CD4-positive, alpha-beta memory T cell (primary cell): ENCODE results near the gene NET1. TPM values are rescaled to one million over a fixed set of nuclear protein-coding genes. Genes with fewer than 3 reads are reported as not detected.

Source experiments
- CTCF ChIA-PET: fragments of 350-600 bp; sonication (Branson Sonifier 250); formaldehyde crosslinking; loops from one replicate; lab custom pipeline; 2021; ENCODE audit warnings: inconsistent platforms; ENCODE audit not compliant: partially characterized antibody; lab: Charles Lee
- POLR2A ChIA-PET: fragments of 350-600 bp; sonication (Branson Sonifier 250); formaldehyde crosslinking; loops from one replicate; lab custom pipeline; 2021; ENCODE audit not compliant: partially characterized antibody; lab: Charles Lee
- DNase-seq, 5 donors: peaks; one replicate each; pipeline versions ENCODE4 v3.0.0 to v3.0.0-alpha.2; 2020 to 2022; ENCODE audit warnings: mixed read lengths in 1 of 5
- H3K27ac ChIP-seq: one replicate; pipeline ENCODE4 v1.7.0; 2013; ENCODE audit warnings: low read depth, low read length
- H3K27me3 ChIP-seq: 2 replicates; pipeline ENCODE4 v1.7.0; 2013; ENCODE audit warnings: mild to moderate bottlenecking, low read length, moderate library complexity; ENCODE audit not compliant: insufficient read depth
- H3K36me3 ChIP-seq: 2 replicates; pipeline ENCODE4 v1.7.0; 2013; ENCODE audit warnings: mild to moderate bottlenecking, low read length, moderate library complexity; ENCODE audit not compliant: insufficient read depth
- H3K4me1 ChIP-seq: 2 replicates; pipeline ENCODE4 v1.7.0; 2013; ENCODE audit warnings: mild to moderate bottlenecking, low read length, moderate library complexity; ENCODE audit not compliant: insufficient read depth
- H3K4me3 ChIP-seq, 2 donors: one replicate each; pipeline ENCODE4 v1.7.0; 2013; ENCODE audit warnings: low read length in 2 of 2, mild to moderate bottlenecking in 1 of 2
- H3K9me3 ChIP-seq, 2 donors: one replicate each; pipeline ENCODE4 v1.7.0; 2013; ENCODE audit warnings: low read length in 2 of 2, control low read depth in 1 of 2; ENCODE audit not compliant: control insufficient read depth in 1 of 2
- H3K27ac Mint-ChIP-seq, 7 donors: one replicate each; pipeline ENCODE4 v1.8.0; 2020 to 2021; ENCODE audit warnings: mixed read lengths in 7 of 7, mild to moderate bottlenecking in 6 of 7, inconsistent platforms in 3 of 7, moderate library complexity in 3 of 7
- H3K27me3 Mint-ChIP-seq, 2 donors: one replicate each; pipeline ENCODE4 v1.8.0; 2020 to 2021; ENCODE audit warnings: mixed read lengths in 2 of 2
- H3K36me3 Mint-ChIP-seq, 2 donors: one replicate each; pipeline ENCODE4 v1.8.0; 2020 to 2021; ENCODE audit warnings: mixed read lengths in 2 of 2, inconsistent platforms in 1 of 2, mild to moderate bottlenecking in 1 of 2
- H3K4me1 Mint-ChIP-seq, 4 donors: one replicate each; pipeline ENCODE4 v1.8.0; 2020 to 2021; ENCODE audit warnings: mixed read lengths in 4 of 4, mild to moderate bottlenecking in 1 of 4
- H3K4me3 Mint-ChIP-seq, 8 donors: one replicate each; pipeline ENCODE4 v1.8.0; 2020 to 2021; ENCODE audit warnings: mixed read lengths in 8 of 8, mild to moderate bottlenecking in 7 of 8, moderate library complexity in 6 of 8, inconsistent platforms in 3 of 8
- H3K9me3 Mint-ChIP-seq, 8 donors: one replicate each; pipeline ENCODE4 v1.8.0; 2020 to 2021; ENCODE audit warnings: mixed read lengths in 8 of 8, mild to moderate bottlenecking in 5 of 8, inconsistent platforms in 3 of 8, moderate library complexity in 1 of 8
- intact Hi-C: fragments of 100-400 bp; cut with micrococcal nuclease; formaldehyde crosslinking; loops from one replicate; pipeline ENCODE4 v1.15.1; 2023
- polyA plus RNA-seq, 2 donors: library from polyadenylated mRNA; unstranded; fragments of 300-500 nt; fragmentation: Illumina TruSeq; gene quantifications; one replicate each; pipeline ENCODE4 v1.2.3, GENCODE V29; 2021
- total RNA-seq, 2 experiments: library from RNA; stranded (reverse); gene quantifications; one replicate each; pipeline ENCODE4 v1.2.3, GENCODE V29; 2021

The NET1 gene
- total and polyA plus RNA-seq, 4 experiments from 2014 or later: 5.4 to 16.4 (median 10.5) TPM

- H3K27me3 Mint-ChIP-seq: no peaks in the 10 kb centered on the region
- H3K4me1 ChIP-seq: peaks cover 7% of the 10 kb centered on the region
- H3K4me1 Mint-ChIP-seq: peaks cover 4 to 7% (median 5%) of the 10 kb centered on the region in 4 donors
- peak overlapping the region in 4 of 8 donors; percentile 1 to 47 (median 14) for H3K4me3 Mint-ChIP-seq
- POLR2A ChIA-PET: no interaction called here
- H3K4me3 ChIP-seq: no peak overlapping the region
- DNase-seq: peak in 3 of 5 donors; percentile 12 to 38 (median 15)
- H3K9me3 ChIP-seq: no peaks in the 10 kb centered on the region
- peaks cover 6 to 20% of the 10 kb centered on the region in 2 donors for H3K36me3 Mint-ChIP-seq
- peak overlapping the region in 4 of 7 donors; percentile 38 to 53 (median 46) for H3K27ac Mint-ChIP-seq
- no peaks in the 10 kb centered on the region for H3K36me3 ChIP-seq
- H3K9me3 Mint-ChIP-seq: no peaks in the 10 kb centered on the region
- intact Hi-C loops: no loop called here
- no peaks in the 10 kb centered on the region for H3K27me3 ChIP-seq
- CTCF ChIA-PET: no interaction called here
- no peak overlapping the region for H3K27ac ChIP-seq
Measured at GRCh38 chr10:5457741-5458140, 45.4 kb downstream of the NET1 start.

- Histone ChIP-seq H3K4me3 (no peak overlapping the region), H3K27me3 (no peaks in the 10 kb centered on the region), H3K9me3 (no peaks in the 10 kb centered on the region), H3K27ac (no peak overlapping the region), H3K36me3 (no peaks in the 10 kb centered on the region), H3K4me1 (peaks cover 7% of the 10 kb centered on the region)
- DNase-seq: no peak
- Mint-ChIP-seq H3K27me3 (peaks cover 0 to 1% of the 10 kb centered on the region in 2 donors), H3K9me3 (no peaks in the 10 kb centered on the region), H3K4me3 (no peak overlapping the region), H3K36me3 (peaks cover 3 to 16% of the 10 kb centered on the region in 2 donors), H3K4me1 (peaks cover 4 to 7% (median 5%) of the 10 kb centered on the region in 4 donors), H3K27ac (no peak overlapping the region)
- POLR2A ChIA-PET: no interaction called here
- intact Hi-C loops: no loop called here
- CTCF ChIA-PET: no interaction called here
Measured at GRCh38 chr10:5458425-5458824, 46.1 kb downstream of the NET1 start.

- Histone ChIP-seq H3K9me3 (no peaks in the 10 kb centered on the region), H3K27ac (no peak overlapping the region), H3K4me1 (peaks cover 7% of the 10 kb centered on the region), H3K4me3 (no peak overlapping the region), H3K27me3 (no peaks in the 10 kb centered on the region), H3K36me3 (no peaks in the 10 kb centered on the region)
- CTCF ChIA-PET: no interaction called here
- DNase-seq: no peak
- intact Hi-C loops: no loop called here
- H3K4me3 Mint-ChIP-seq: no peak overlapping the region
- no peak overlapping the region for H3K27ac Mint-ChIP-seq
- H3K9me3 Mint-ChIP-seq: no peaks in the 10 kb centered on the region
- H3K4me1 Mint-ChIP-seq: peaks cover 4 to 7% (median 5%) of the 10 kb centered on the region in 4 donors
- POLR2A ChIA-PET: no interaction called here
- peaks cover 3 to 14% of the 10 kb centered on the region in 2 donors for H3K36me3 Mint-ChIP-seq
- peaks cover 0 to 3% of the 10 kb centered on the region in 2 donors for H3K27me3 Mint-ChIP-seq
Measured at GRCh38 chr10:5458949-5459747, 46.8 kb downstream of the NET1 start.

- ChIA-PET POLR2A (interaction anchor here (1.2 kb wide), 1 partner anchor 13 kb away, joined by 3 read pairs; no protein-coding TSS in a partner anchor), CTCF (interaction anchor here (2.2 kb wide), 1 partner anchor 162 kb away, joined by 10 read pairs; no protein-coding TSS in a partner anchor)
- intact Hi-C loops: no loop called here
- DNase-seq: no peak
- H3K27me3 Mint-ChIP-seq: peaks cover 0 to 3% of the 10 kb centered on the region in 2 donors
- Histone ChIP-seq H3K27ac (no peak overlapping the region), H3K4me1 (peaks cover 7% of the 10 kb centered on the region), H3K9me3 (no peaks in the 10 kb centered on the region), H3K36me3 (no peaks in the 10 kb centered on the region), H3K27me3 (no peaks in the 10 kb centered on the region), H3K4me3 (no peak overlapping the region)
- no peaks in the 10 kb centered on the region for H3K9me3 Mint-ChIP-seq
- peaks cover 4 to 7% (median 5%) of the 10 kb centered on the region in 4 donors for H3K4me1 Mint-ChIP-seq
- H3K36me3 Mint-ChIP-seq: peaks cover 3 to 6% of the 10 kb centered on the region in 2 donors
- peak overlapping the region in 1 of 7 donors; percentile 59 for H3K27ac Mint-ChIP-seq
- no peak overlapping the region for H3K4me3 Mint-ChIP-seq
Measured at GRCh38 chr10:5460468-5461202, 48.3 kb downstream of the NET1 start.

GRCh38 chr10:5461203-5461588 is 48.8 kb downstream of the NET1 start:
- POLR2A ChIA-PET: interaction anchor here (1.2 kb wide), 1 partner anchor 14 kb away, joined by 3 read pairs; no protein-coding TSS in a partner anchor

GRCh38 chr10:5461914-5462840 is 49.8 kb downstream of the NET1 start:
- H3K27me3 ChIP-seq: no peaks in the 10 kb centered on the region
- H3K27ac ChIP-seq: no peak overlapping the region
- no peaks in the 10 kb centered on the region for H3K36me3 ChIP-seq
- POLR2A ChIA-PET: no interaction called here
- CTCF ChIA-PET: interaction anchor here (0.8 to 2.3 kb wide), 3 partner anchors 159 to 161 kb away, joined by 3 to 10 read pairs (median 8); no protein-coding TSS in a partner anchor
- H3K4me1 Mint-ChIP-seq: peaks cover 4 to 7% (median 5%) of the 10 kb centered on the region in 4 donors
- intact Hi-C loops: no loop called here
- no peak for DNase-seq
- H3K36me3 Mint-ChIP-seq: no peaks in the 10 kb centered on the region
- H3K4me3 ChIP-seq: no peak overlapping the region
- no peaks in the 10 kb centered on the region for H3K9me3 ChIP-seq
- no peak overlapping the region for H3K4me3 Mint-ChIP-seq
- no peaks in the 10 kb centered on the region for H3K9me3 Mint-ChIP-seq
- H3K27me3 Mint-ChIP-seq: peaks cover 0 to 3% of the 10 kb centered on the region in 2 donors
- H3K27ac Mint-ChIP-seq: no peak overlapping the region
- peaks cover 7% of the 10 kb centered on the region for H3K4me1 ChIP-seq

More at GRCh38 chr10:5461203-5461588, 48.8 kb downstream of the NET1 start:
- no peak overlapping the region for H3K4me3 Mint-ChIP-seq
- peak overlapping the region in 1 of 7 donors; percentile 59 for H3K27ac Mint-ChIP-seq
- Histone ChIP-seq H3K27ac (no peak overlapping the region), H3K27me3 (no peaks in the 10 kb centered on the region), H3K9me3 (no peaks in the 10 kb centered on the region), H3K36me3 (no peaks in the 10 kb centered on the region), H3K4me3 (no peak overlapping the region), H3K4me1 (peaks cover 7% of the 10 kb centered on the region)
- intact Hi-C loops: no loop called here
- H3K4me1 Mint-ChIP-seq: peaks cover 4 to 7% (median 5%) of the 10 kb centered on the region in 4 donors
- H3K27me3 Mint-ChIP-seq: peaks cover 0 to 3% of the 10 kb centered on the region in 2 donors
- H3K9me3 Mint-ChIP-seq: no peaks in the 10 kb centered on the region
- no peak for DNase-seq
- H3K36me3 Mint-ChIP-seq: peaks cover 3 to 4% of the 10 kb centered on the region in 2 donors
- CTCF ChIA-PET: interaction anchor here (2.2 kb wide), 1 partner anchor 162 kb away, joined by 10 read pairs; no protein-coding TSS in a partner anchor
